ENCODE measurements around the gene CHRDL2. TPM values are rescaled to one million over a fixed set of nuclear protein-coding genes. Genes with fewer than 3 reads are reported as not detected.
A peak's percentile ranks its signal among the peaks of the same experiment; 100 is the strongest.

CHRDL2 gene
- polyA plus RNA-seq, 2 of the 4 experiments (the other 2 are of a cell fraction): 2.3 to 5.8 TPM

- TF ChIP-seq CBX2 (IDR thresholded peaks at IDR 0.05; ENCODE audit: borderline replicate concordance, low read depth) (no peak), PHF8 (IDR thresholded peaks at IDR 0.05; ENCODE audit: borderline replicate concordance, low read depth) (no peak), CEBPB (IDR thresholded peaks at IDR 0.05) (peak; percentile 3 to 69; a peak in 2 of 4 replicates), HOXB5 (CRISPR knock-in tag; IDR thresholded peaks at IDR 0.05) (no peak), RFX5 (IDR thresholded peaks at IDR 0.05) (no peak), TFCP2L1 (CRISPR knock-in tag; IDR thresholded peaks at IDR 0.05) (0 out of 2 replicates have a peak, but pooled peaks have one; percentile 4), HDAC2 (IDR thresholded peaks at IDR 0.05) (no peak)
Measured at GRCh38 chr11:74696939-74697675, 34.1 kb downstream of the CHRDL2 start (continued).

GRCh38 chr11:74696500-74696899, 34.7 kb downstream of the CHRDL2 start:
- ATAC-seq (peak; percentile 19 to 39; a peak in 3 of 6 replicates), DNase-seq (ENCODE audit: low read depth in 1 of 2, low spot score in 1 of 2) (peak in 1 of 2 experiments; percentile 43), FAIRE-seq (no peak)
- no peaks in the 10 kb centered on the region for H3K9me3 ChIP-seq
- TF ChIP-seq ZNF302 (CRISPR knock-in tag; IDR thresholded peaks at IDR 0.05) (no peak), CEBPB (IDR thresholded peaks at IDR 0.05) (0 out of 4 replicates have a peak, but pooled peaks of 1 of the 2 experiments have one; percentile 16), CBX2 (IDR thresholded peaks at IDR 0.05; ENCODE audit: borderline replicate concordance, low read depth) (no peak), BHLHE40 (IDR thresholded peaks at IDR 0.05; ENCODE audit: low read depth, low read length) (0 out of 2 replicates have a peak, but pooled peaks have one; percentile 31), USF2 (IDR thresholded peaks at IDR 0.05) (peak; percentile 14; the same call in 1 of the 2 replicates), HOXA7 (CRISPR knock-in tag; IDR thresholded peaks at IDR 0.05) (no peak), TFCP2L1 (CRISPR knock-in tag; IDR thresholded peaks at IDR 0.05) (0 out of 2 replicates have a peak, but pooled peaks have one; percentile 10), HOXB13 (CRISPR knock-in tag; IDR thresholded peaks at IDR 0.05; ENCODE audit: low read depth) (peak; percentile 70; the same call in 1 of the 2 replicates), PHF8 (IDR thresholded peaks at IDR 0.05; ENCODE audit: borderline replicate concordance, low read depth) (no peak), EHF (CRISPR knock-in tag; IDR thresholded peaks at IDR 0.05) (no peak), MAFK (IDR thresholded peaks at IDR 0.05; ENCODE audit: partially characterized antibody) (no peak), FOSB (CRISPR knock-in tag; IDR thresholded peaks at IDR 0.05) (no peak), CBX8 (IDR thresholded peaks at IDR 0.05) (no peak), BCL3 (IDR thresholded peaks at IDR 0.05) (no peak), HDAC2 (IDR thresholded peaks at IDR 0.05) (no peak), KDM5A (IDR thresholded peaks at IDR 0.05) (no peak), E2F6 (IDR thresholded peaks at IDR 0.05; ENCODE audit: borderline replicate concordance, low read depth) (no peak), JUN (IDR thresholded peaks at IDR 0.05) (no peak), ESRRA (IDR thresholded peaks at IDR 0.05; ENCODE audit: borderline replicate concordance, low read length) (no peak), EP300 (IDR thresholded peaks at IDR 0.05) (no peak)
- POLR2A ChIA-PET: interaction anchor here (1.2 kb wide), 1 partner anchor 24 kb away, joined by 8 read pairs; no protein-coding TSS in a partner anchor
- peak overlapping the region; percentile 84 to 88 for H3K27ac ChIP-seq
- WGBS (ENCODE audit: missing lambda C conversion rate): 58% methylated on average over 6 of the region's 6 CpGs
- H3K4me2 ChIP-seq: peak overlapping the region; percentile 60
- no peak overlapping the region for H3K4me3 ChIP-seq
- H3K4me1 ChIP-seq: peaks cover 46% of the 10 kb centered on the region
- CTCF ChIA-PET: interaction anchor here (0.6 to 18.6 kb wide), 8 partner anchors 9 to 86 kb away, joined by 3 to 281 read pairs (median 6); no protein-coding TSS in a partner anchor

All from A549 (cell line).